HG03469 (cell line): ENCODE results near the gene OR51B4.
"Not testable (repeated sequence)": the region's sequence is repeated elsewhere in the genome, so short reads cannot be mapped to it uniquely, and the experiment has no call there.

Experiments used
- ATAC-seq: cut with Tn5 transposase; IDR thresholded peaks from one replicate; pipeline ENCODE4 v1.9.1; 2021; ENCODE audit warnings: mild to moderate bottlenecking, moderate library complexity, moderate number of reproducible peaks; ENCODE audit not compliant: unreplicated experiment

OR51B4 gene

DNA sequence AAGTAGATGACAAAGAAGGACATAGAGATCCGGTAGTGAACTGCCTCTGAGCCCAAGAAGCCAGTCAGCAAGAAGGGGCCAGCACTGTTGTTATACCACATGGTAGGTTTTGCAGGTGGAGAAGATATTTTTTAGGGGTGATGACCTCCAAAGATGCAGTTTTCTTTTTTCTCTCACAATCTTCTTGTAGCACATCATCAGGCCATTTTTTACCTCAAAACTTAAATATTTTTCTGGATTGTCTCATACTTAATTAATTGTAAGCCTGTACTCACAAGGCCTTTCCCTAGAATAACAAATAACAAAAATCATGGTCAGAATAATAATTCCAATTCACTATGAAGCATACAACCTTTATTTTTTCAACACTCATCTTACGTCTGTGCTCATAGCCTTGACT, at the start of gene OR51B4:
OR51B4 (minus strand) TSS at position 101 of the 400 bp plus-strand sequence; CDS start at position 101, 0 bp downstream.
- no peak for ATAC-seq

DNA sequence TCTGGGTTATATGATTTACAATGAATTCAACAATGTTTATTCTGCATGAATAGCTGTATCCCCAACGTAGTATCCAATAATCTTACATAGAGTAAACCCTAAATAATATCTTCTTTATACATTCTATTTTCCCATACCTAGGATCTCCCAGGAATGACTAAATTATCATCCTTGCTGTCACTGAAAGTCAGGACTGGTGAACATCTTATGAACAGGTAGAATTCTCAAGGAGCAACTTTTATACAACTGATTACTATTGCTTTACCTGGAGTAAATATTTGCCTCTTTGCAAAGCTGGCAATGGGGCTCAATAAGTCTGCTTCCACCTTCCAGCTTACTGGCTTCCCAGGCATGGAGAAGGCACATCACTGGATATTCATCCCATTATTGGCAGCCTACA, 49.5 kb upstream of the OR51B4 start, which contains the start of gene OR51B6:
OR51B6 (plus strand) TSS at position 301 of the 400 bp plus-strand sequence; CDS start at position 301, 0 bp downstream.
- ATAC-seq, result no peak

DNA sequence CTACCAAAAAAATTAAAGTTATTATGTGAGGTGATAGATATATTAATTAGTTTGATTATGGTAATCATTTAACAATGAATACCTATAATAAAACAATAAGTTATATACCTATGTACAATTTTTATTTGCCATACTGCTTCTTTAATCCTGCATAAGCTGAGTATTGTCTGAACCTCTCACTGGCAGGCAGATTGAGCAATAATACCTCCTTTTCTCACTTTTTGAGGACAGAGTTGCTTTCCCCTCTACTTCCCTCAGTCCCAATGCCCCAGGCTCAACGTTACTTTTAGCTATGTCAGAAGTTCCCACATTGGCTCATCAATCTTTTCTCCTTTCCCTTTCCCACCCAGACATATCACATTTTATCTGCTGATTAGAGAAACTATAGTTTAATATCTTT, 47.8 kb upstream of the OR51B4 start:
- no peak for ATAC-seq

GRCh38 chr11:5348551-5349194, 46.9 kb upstream of the OR51B4 start:
- ATAC-seq, result no peak

GRCh38 chr11:5345831-5346230, 44.1 kb upstream of the OR51B4 start:
- ATAC-seq, result no peak

DNA sequence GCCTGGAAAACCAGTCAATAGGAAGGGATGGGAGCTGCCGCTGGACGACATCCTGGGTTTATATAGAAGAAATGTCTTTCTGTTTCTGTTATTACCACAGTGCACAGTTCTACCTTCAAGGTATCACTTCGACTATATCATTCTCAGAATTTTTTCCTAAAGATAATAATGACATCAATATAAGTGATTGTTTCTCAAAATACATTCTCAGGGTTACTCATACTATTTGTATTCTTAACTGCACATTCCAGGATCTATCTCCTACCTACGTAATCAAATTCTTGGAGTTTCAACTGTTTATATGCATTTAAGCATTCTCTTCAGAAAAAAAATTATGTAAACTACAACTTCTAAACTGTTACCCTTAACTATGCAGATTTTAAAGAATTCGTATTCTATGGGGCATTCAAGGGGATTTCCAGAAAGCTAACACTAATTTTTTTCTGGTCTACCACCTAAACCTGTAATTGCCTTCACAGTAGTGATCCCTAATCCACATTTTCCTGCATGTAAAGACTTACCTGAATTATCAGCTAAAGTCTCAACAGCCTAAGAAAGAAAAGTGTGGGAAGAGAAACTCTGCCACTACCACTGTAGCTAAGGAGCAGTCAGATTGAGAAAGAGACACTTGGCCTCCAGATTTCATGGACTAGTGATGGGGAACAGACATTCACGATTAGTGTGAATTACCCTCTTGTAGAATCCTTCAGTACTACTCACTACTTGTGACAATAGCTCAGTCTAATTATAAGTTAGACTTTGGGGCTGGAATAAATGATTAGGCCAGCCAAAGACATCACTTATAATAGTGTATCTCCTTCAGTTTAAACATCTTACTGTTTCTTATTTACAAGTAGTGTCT, 42.0 kb upstream of the OR51B4 start, which contains the start of gene OR51B5:
OR51B5 (minus strand) TSS at position 51 of the 862 bp plus-strand sequence; CDS start at position 51, 0 bp downstream.
- no peak for ATAC-seq

DNA sequence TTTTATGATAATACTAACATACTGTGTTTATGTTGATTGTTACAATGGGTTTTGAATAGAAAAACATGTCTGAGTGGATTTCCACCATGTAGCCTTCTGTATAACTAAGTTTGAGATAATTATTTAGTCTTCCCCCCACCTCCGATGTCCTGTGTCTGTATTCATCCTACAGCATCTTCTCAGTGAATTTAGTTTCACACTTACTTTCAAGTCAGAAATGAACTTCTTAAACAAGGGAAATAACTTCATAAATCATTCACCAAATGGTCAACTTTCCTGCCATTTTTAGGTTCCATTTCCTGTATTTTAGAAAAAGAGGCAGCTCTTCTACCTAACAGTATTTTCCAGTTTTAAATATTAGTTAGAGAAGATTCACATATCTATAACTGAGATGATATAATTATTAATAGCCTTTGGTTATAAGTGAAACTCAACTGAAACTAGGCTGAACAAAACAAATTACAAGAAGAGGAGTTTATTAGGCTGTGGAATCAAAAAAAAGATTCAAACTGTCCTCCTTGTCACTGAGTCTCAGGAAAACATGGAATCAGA, 38.1 kb upstream of the OR51B4 start:
- ATAC-seq, result peak; percentile 68

DNA sequence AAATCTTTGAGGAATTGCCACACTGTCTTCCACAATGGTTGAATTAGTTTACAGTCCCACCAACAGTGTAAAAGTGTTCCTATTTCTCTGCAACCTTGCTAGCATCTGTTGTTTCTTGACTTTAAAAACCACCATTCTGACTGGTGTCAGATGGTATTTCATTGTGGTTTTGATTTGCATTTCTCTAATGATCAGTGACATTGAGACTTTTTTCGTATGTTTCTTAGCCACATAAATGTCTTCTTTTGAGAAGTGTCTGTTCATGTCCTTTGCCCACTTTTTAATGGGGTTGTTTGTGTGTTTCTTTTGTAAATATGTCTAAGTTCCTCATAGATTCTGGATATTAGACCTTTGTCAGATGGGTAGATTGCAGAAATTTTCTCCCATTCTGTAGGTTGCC, 35.5 kb upstream of the OR51B4 start:
- not testable (repeated sequence) for ATAC-seq

GRCh38 chr11:5336331-5336730, 34.6 kb upstream of the OR51B4 start:
- ATAC-seq, result no peak

GRCh38 chr11:5335170-5335569, 33.4 kb upstream of the OR51B4 start:
- ATAC-seq, result no peak

- no peak for ATAC-seq
Observed at GRCh38 chr11:5324197-5324596, 22.5 kb upstream of the OR51B4 start, which contains the start of gene OR51B2. TSS of gene OR51B2 (minus strand) at chr11:5324297. CDS start at chr11:5324297, 0 bp downstream.

- no peak for ATAC-seq
Observed at GRCh38 chr11:5317292-5317691, 15.5 kb upstream of the OR51B4 start.

GRCh38 chr11:5313326-5314023, 11.7 kb upstream of the OR51B4 start:
- ATAC-seq, result not testable (repeated sequence)

- ATAC-seq, result no peak
Observed at GRCh38 chr11:5310423-5310822, 8.7 kb upstream of the OR51B4 start.

GRCh38 chr11:5307256-5308019, 5.7 kb upstream of the OR51B4 start:
- no peak for ATAC-seq

DNA sequence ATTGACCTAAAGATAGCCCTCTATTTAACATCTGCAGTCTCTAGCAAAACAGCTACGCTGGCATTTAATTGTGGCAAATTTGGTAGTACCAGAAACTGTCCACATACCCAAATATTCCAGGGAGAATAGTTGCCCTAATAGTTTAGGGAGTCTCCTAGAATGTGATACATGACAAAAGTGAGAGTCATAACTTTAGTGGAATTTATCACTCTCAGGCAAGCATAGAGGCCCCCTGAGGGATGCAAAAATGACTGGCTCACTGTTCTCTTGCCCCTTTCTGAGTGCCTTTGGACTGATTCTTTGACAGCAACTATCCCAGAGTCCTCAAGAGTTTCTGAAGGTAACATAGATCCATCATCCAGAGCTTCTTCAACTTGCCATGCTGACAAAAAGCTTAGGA, 2.3 kb upstream of the OR51B4 start:
- ATAC-seq, result no peak

GRCh38 chr11:5303626-5304025, 1.9 kb upstream of the OR51B4 start:
- ATAC-seq, result no peak

DNA sequence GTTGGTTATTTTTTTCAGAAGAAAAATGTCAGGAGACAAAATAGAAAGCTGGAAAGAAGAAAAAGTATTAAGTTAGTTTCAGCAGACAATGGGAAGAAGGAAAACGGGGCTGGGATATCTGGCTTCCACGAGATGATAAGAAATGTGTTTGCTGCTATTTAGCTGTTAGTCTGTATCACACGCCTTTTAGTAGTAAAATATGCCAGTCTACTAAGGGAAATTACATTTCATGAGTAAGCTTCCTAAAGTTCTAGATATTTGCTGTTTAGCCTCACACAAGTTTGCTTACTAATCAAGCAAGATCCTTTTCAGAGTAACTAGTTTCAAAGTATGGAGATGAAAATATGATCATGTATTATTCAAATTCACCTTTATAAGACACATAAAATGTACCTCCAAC, 1.5 kb downstream of the OR51B4 start:
- ATAC-seq, result no peak

GRCh38 chr11:5298451-5298850, 3.3 kb downstream of the OR51B4 start:
- ATAC-seq, result no peak

DNA sequence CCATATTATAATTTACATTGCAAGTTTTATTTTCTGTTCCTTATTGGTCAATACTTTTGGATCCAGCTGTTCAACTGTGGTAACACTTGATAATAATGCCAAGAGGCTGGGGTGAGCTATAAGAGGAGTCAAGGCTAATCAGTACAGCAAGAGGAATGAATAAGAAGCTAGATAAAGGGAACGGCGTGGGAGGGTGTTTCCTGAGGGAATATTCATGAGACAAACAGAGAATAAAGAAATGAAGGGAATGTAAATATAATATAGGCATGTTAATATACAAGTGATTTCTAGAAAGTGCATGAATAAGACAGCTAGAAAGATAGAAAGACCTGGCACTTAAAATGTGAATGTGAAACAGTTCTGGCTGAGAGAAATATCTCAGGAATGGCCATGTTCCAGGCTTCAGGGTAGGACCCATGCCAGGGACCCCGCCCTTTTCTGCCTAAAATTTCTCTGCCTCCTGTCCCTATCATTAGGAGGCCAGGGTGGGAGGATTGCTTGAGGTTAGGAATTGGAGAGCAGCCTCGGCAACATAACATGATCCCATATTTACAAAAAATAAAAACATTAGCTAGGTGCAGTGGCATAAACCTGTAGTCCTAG, 3.9 kb downstream of the OR51B4 start:
- ATAC-seq, result no peak
